Measurements from ENCODE around the gene ZNF736.
"Not testable (repeated sequence)": the region's sequence is repeated elsewhere in the genome, so short reads cannot be mapped to it uniquely, and the experiment has no call there.

Gene ZNF736

GRCh38 chr7:64313740-64314491, at the start of gene ZNF736:
Gene ZNF736, plus strand, starts transcription at chr7:64313961. Its CDS starts 190 bp downstream, at chr7:64314151.
- peak; percentile 93 for DNase-seq (ENCODE audit: low spot score)

DNA sequence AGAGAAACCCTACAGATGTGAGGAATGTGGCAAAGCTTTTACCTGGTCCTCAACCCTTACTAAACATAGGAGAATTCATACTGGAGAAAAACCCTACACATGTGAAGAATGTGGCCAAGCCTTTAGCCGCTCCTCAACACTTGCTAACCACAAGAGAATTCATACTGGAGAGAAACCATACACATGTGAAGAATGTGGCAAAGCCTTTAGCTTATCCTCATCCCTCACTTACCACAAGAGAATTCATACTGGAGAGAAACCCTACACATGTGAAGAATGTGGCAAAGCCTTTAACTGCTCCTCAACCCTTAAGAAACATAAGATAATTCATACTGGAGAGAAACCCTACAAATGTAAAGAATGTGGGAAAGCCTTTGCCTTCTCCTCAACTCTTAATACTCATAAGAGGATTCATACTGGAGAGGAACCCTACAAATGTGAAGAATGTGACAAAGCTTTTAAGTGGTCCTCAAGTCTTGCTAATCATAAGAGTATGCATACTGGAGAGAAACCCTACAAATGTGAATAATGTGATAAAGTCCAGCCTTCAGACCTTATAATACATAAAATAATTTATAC, 47.3 kb upstream of the ZNF736 start:
- DNase-seq (ENCODE audit: low spot score): no peak

- no peak for DNase-seq (ENCODE audit: low spot score)
Measured at GRCh38 chr7:64277630-64278029, 36.1 kb upstream of the ZNF736 start.

- no peak for DNase-seq (ENCODE audit: low spot score)
Measured at GRCh38 chr7:64294701-64295420, 18.9 kb upstream of the ZNF736 start.

- not testable (repeated sequence) for DNase-seq (ENCODE audit: low spot score)
Measured at GRCh38 chr7:64297418-64297817, 16.3 kb upstream of the ZNF736 start.

DNA sequence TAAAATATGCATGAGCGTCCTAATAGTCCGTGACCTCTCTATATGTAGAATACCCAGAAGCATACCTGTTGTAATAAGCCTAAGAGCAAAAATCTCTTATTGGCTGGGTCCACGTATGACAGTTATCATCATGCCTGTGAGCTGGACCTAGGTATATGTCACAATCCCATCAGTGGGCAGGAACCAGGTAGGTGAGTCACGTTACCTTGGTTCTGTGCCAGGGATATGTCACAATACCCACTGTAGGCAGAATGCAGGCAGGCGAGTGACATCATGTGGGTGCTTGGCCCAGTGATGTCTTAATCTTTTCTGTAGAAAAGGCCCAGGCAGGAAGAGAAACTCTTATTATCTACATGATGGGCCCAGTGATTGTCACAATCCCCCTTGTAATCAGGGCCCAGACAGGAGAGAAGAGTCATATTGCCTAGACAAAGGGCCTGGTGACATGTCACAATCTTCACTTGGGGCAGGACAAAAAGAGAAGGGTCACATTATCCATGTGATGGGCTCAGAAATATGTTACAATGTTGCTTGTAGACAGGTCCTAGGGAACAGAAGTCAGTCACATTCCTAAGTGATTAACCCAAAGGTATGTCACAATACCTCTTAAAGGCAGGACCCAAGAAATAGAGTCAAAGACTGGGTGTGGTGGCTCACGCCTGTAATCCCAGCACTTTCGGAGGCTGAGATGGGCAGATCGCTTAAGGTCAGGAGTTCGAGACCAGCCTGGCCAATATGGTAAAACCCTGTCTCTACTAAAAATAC, 12.9 kb upstream of the ZNF736 start:
- no peak for DNase-seq (ENCODE audit: low spot score)

- DNase-seq (ENCODE audit: low spot score): peak; percentile 76
Measured at GRCh38 chr7:64307254-64308015, 6.3 kb upstream of the ZNF736 start.

DNA sequence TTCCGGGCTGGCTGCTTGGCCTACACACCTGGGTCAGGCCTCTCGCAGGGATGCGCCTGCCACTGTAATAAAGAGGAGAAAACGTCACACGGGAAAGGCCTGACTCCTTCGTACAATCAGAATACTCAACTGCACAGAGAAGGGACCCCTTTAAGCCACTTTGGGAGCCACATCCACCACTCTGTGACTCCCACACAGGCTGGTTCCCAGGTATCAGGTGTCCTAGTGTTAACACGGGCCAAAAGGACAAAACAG, 5.8 kb upstream of the ZNF736 start:
- DNase-seq (ENCODE audit: low spot score): no peak

DNA sequence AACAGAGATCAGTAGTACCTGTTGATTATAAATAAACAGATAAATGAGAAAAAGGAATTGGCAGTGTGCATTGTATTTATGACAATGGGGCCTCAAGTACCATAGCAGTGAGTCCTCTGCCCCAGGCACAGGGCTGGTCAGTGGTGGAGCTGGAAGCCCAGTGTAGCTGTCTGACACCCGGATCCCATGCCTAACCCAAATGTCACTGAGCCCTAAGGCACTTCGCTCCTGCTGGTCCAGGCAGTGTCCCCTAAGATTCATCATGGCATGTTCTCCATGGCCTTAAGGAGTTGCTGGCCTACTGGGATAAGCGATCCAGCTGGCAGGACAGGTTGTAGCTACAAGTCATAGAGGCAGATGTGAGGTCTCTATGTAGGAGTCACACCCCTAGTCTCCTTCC, 3.3 kb upstream of the ZNF736 start:
- no peak for DNase-seq (ENCODE audit: low spot score)

GRCh38 chr7:64312826-64313225, 935 bp upstream of the ZNF736 start:
- no peak for DNase-seq (ENCODE audit: low spot score)

- DNase-seq (ENCODE audit: low spot score): no peak
Measured at GRCh38 chr7:64314566-64314965, 805 bp downstream of the ZNF736 start.

DNA sequence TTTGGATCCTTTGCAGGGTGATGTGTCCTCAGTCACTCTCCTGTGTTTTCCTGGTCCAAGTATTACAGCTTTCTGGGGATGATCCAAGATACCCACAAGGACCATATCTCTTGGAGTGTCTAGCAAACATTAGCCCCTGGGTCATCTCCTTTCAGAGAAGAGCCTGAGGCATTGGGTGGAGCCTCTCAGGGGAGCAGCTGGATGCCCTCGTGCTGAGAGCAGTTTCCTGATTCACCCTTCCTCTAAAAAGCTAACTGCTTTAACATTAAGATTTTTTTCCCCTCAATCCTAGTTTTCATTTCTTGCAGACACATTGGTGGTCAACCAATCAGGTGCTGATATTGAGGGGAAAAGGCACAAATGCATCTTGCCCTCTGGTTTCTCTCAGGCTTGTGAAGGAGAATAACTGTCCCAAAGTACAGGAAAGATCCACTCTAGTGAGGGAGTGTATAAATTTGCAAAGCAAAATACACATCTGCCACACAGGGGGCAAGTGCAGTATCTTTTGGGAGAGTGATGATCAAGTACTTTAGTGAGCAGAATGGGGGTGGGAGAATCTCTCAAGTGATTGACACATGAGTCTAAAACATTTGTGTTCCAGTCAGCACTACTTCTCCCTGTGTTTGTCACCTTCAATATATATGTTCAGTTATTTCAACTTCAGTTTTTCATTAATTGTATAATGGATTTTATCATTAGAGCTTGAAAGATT, 2.4 kb downstream of the ZNF736 start:
- DNase-seq (ENCODE audit: low spot score): not testable (repeated sequence)

GRCh38 chr7:64320547-64321513, 7.1 kb downstream of the ZNF736 start:
- no peak for DNase-seq (ENCODE audit: low spot score)

DNA sequence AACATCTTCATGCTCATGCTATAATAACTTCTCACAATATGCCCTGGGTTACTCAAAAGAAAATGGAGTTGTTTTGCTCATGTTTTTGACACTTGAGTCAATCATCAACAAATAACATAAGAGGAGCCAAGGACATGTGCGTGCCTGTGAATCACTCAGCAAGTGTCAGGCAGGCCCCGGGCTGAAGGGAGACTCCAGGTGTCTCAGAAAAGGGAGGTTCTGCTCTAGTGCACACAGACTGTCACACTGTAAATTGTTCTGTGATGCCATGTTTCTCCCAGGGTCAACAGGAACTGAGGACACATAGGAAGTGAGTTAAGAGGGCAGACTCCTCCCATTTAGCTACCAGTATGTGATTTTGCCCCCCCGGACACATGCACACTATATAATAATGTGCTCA, 10.4 kb downstream of the ZNF736 start:
- DNase-seq (ENCODE audit: low spot score): not testable (repeated sequence)

GRCh38 chr7:64348713-64349210, 35.0 kb downstream of the ZNF736 start:
- not testable (repeated sequence) for DNase-seq (ENCODE audit: low spot score)

DNA sequence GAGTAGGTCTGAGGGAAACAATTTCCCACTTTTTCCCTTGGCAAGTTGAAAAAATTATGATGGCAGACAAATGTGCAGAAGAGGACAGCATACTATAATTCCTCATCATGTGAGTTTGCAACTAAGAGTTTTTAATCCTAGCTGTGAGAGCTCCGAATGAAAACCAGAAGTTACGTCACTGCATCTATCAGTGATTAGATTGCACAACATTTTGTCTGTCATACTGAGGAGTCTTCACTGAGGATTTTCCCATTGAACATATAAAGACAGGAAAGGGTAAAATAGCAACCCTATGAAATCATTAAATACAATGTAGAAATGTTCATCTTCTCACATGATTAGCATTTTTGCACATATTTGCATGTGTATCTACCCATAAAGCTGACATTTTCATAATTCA, 45.8 kb downstream of the ZNF736 start:
- DNase-seq (ENCODE audit: low spot score): no peak

DNA sequence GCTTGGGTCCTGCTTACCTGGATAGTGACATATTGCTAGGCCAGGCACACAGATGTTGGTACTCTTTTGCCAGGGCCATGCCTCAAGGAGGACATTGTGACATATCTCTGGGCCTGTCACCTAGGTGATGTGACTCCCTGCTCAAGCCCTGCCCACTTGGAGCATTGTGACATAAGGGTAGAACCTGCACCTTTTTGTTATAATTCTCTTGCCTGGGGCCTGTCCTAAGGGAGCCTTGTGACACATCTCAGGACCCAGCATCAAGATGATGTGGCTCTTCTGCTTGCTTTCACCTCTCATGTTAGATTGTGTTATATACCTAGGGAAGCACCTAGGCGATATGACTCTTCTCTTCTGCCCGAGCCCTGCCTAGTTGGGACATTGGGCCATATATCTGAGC, 57.4 kb downstream of the ZNF736 start:
- DNase-seq (ENCODE audit: low spot score): no peak

GRCh38 chr7:64373017-64373416, 59.3 kb downstream of the ZNF736 start:
- no peak for DNase-seq (ENCODE audit: low spot score)

- no peak for DNase-seq (ENCODE audit: low spot score)
Measured at GRCh38 chr7:64400401-64400800, 86.6 kb downstream of the ZNF736 start.
